NB4 (cell line): ENCODE data around the gene SH3PXD2A.

Experiments used
- MAX ChIP-seq: IDR thresholded peaks from 2 replicates; pipeline ENCODE4 v1.6.1; 2011; ENCODE audit warnings: low read depth, low read length
- MYC ChIP-seq: IDR thresholded peaks from 2 replicates; pipeline ENCODE4 v1.6.1; 2011; ENCODE audit warnings: low read depth, low read length
- POLR2A ChIP-seq: IDR thresholded peaks from 2 replicates; pipeline ENCODE4 v1.6.1; 2011; ENCODE audit warnings: mild to moderate bottlenecking; ENCODE audit not compliant: insufficient read length; ENCODE audit errors: extremely low read depth
- TF ChIP-seq, protein P1 (sequence below): IDR thresholded peaks from one replicate; pipeline ENCODE4 v1.5.1; 2012; ENCODE audit warnings: low read depth, low read length

GRCh38 chr10:103676058-103676785 is 179.2 kb downstream of the SH3PXD2A start:
- TF ChIP-seq POLR2A (no peak), MAX (no peak), MYC (no peak)
- TF ChIP-seq, protein P1, sequence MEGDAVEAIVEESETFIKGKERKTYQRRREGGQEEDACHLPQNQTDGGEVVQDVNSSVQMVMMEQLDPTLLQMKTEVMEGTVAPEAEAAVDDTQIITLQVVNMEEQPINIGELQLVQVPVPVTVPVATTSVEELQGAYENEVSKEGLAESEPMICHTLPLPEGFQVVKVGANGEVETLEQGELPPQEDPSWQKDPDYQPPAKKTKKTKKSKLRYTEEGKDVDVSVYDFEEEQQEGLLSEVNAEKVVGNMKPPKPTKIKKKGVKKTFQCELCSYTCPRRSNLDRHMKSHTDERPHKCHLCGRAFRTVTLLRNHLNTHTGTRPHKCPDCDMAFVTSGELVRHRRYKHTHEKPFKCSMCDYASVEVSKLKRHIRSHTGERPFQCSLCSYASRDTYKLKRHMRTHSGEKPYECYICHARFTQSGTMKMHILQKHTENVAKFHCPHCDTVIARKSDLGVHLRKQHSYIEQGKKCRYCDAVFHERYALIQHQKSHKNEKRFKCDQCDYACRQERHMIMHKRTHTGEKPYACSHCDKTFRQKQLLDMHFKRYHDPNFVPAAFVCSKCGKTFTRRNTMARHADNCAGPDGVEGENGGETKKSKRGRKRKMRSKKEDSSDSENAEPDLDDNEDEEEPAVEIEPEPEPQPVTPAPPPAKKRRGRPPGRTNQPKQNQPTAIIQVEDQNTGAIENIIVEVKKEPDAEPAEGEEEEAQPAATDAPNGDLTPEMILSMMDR: no peak
